D721Med (cell line): ENCODE measurements around the gene ARPC5.
"Not testable (repeated sequence)": the region's sequence is repeated elsewhere in the genome, so short reads cannot be mapped to it uniquely, and the experiment has no call there.

Source experiments
- DNase-seq: peaks from one replicate; pipeline ENCODE4 v3.0.0; 2011; ENCODE audit warnings: low spot score; ENCODE audit not compliant: insufficient read length
- FAIRE-seq: peaks from 2 replicates; lab custom pipeline; 2011; peaks lifted over from hg19 to GRCh38; lab: Jason Lieb, UNC
- CTCF ChIP-seq: IDR thresholded peaks from 2 replicates; pipeline ENCODE4 v1.5.1; 2012; ENCODE audit warnings: mild to moderate bottlenecking, control low read depth; ENCODE audit not compliant: insufficient read depth; ENCODE audit errors: missing control alignments

ARPC5 gene

GRCh38 chr1:183635099-183635605 lies 431 bp downstream of the ARPC5 start:
- TF ChIP-seq CTCF: no peak
- DNase-seq (no peak), FAIRE-seq (no peak)

GRCh38 chr1:183634429-183635065 lies 1.0 kb downstream of the ARPC5 start:
- TF ChIP-seq CTCF: no peak
- no peak for FAIRE-seq
- DNase-seq: no peak

GRCh38 chr1:183633676-183634343 lies 1.8 kb downstream of the ARPC5 start:
- FAIRE-seq: no peak
- DNase-seq: no peak
- TF ChIP-seq CTCF: peak; percentile 16

GRCh38 chr1:183632964-183633363 lies 2.6 kb downstream of the ARPC5 start:
- no peak for DNase-seq
- no peak for FAIRE-seq
- TF ChIP-seq CTCF: no peak

GRCh38 chr1:183632114-183632513 lies 3.5 kb downstream of the ARPC5 start:
- FAIRE-seq (no peak), DNase-seq (no peak)
- TF ChIP-seq CTCF: no peak

GRCh38 chr1:183630748-183631147 lies 4.8 kb downstream of the ARPC5 start:
- no peak for TF ChIP-seq CTCF
- peak; percentile 29 for FAIRE-seq
- DNase-seq: peak; percentile 31

GRCh38 chr1:183628537-183628936 lies 7.0 kb downstream of the ARPC5 start:
- no peak for FAIRE-seq
- TF ChIP-seq CTCF: no peak
- no peak for DNase-seq

GRCh38 chr1:183626236-183626635 lies 9.3 kb downstream of the ARPC5 start:
- peak; percentile 25 for FAIRE-seq
- DNase-seq: not testable (repeated sequence)
